ENCODE data around the gene LPIN2.
"Not testable (repeated sequence)": the region's sequence is repeated elsewhere in the genome, so short reads cannot be mapped to it uniquely, and the experiment has no call there.

The LPIN2 gene

GRCh38 chr18:3051718-3052410 lies 38.9 kb upstream of the LPIN2 start:
- no peak for TF ChIP-seq CTCF (IDR thresholded peaks at IDR 0.05; ENCODE audit: low read depth, low read length, missing control alignments)
- no peak for DNase-seq (ENCODE audit: low read depth)
- H3K4me3 ChIP-seq (ENCODE audit: low read depth, low read length) = no peak overlapping the region

- DNase-seq (ENCODE audit: low read depth); H3K4me3 ChIP-seq (ENCODE audit: low read depth, low read length): not testable (repeated sequence)
Observed at GRCh38 chr18:3049897-3050454, 37.0 kb upstream of the LPIN2 start.

- TF ChIP-seq CTCF (IDR thresholded peaks at IDR 0.05; ENCODE audit: low read depth, low read length, missing control alignments) = no peak
- no peak for DNase-seq (ENCODE audit: low read depth)
- no peak overlapping the region for H3K4me3 ChIP-seq (ENCODE audit: low read depth, low read length)
Observed at GRCh38 chr18:3048820-3049349, 35.9 kb upstream of the LPIN2 start.

GRCh38 chr18:3048121-3048520 lies 35.2 kb upstream of the LPIN2 start:
- no peak overlapping the region for H3K4me3 ChIP-seq (ENCODE audit: low read depth, low read length)
- no peak for TF ChIP-seq CTCF (IDR thresholded peaks at IDR 0.05; ENCODE audit: low read depth, low read length, missing control alignments)
- DNase-seq (ENCODE audit: low read depth) = no peak

GRCh38 chr18:3046216-3046808 lies 33.4 kb upstream of the LPIN2 start:
- no peak for TF ChIP-seq CTCF (IDR thresholded peaks at IDR 0.05; ENCODE audit: low read depth, low read length, missing control alignments)
- DNase-seq (ENCODE audit: low read depth) = no peak
- H3K4me3 ChIP-seq (ENCODE audit: low read depth, low read length) = no peak overlapping the region

- no peak for DNase-seq (ENCODE audit: low read depth)
- no peak for TF ChIP-seq CTCF (IDR thresholded peaks at IDR 0.05; ENCODE audit: low read depth, low read length, missing control alignments)
- H3K4me3 ChIP-seq (ENCODE audit: low read depth, low read length) = no peak overlapping the region
Observed at GRCh38 chr18:3044931-3045698, 32.2 kb upstream of the LPIN2 start.

GRCh38 chr18:3042379-3042778 lies 29.4 kb upstream of the LPIN2 start:
- no peak for TF ChIP-seq CTCF (IDR thresholded peaks at IDR 0.05; ENCODE audit: low read depth, low read length, missing control alignments)
- DNase-seq (ENCODE audit: low read depth) = no peak
- no peak overlapping the region for H3K4me3 ChIP-seq (ENCODE audit: low read depth, low read length)

All from GM12864 (cell line).